GM20000 (cell line): ENCODE measurements around the gene LMAN2L.

Experiments
- DNase-seq: peaks from one replicate; pipeline ENCODE4 v3.0.0; 2012; ENCODE audit warnings: low spot score
- TF ChIP-seq, protein P1 (sequence below): IDR thresholded peaks from 2 replicates; pipeline ENCODE4 v1.5.1; 2012; ENCODE audit warnings: mild to moderate bottlenecking, control low read depth; ENCODE audit errors: extremely low read depth, missing control alignments

Gene LMAN2L

GRCh38 chr2:96729748-96730147 lies 10.1 kb downstream of the LMAN2L start:
- DNase-seq: no peak
- TF ChIP-seq, protein P1, sequence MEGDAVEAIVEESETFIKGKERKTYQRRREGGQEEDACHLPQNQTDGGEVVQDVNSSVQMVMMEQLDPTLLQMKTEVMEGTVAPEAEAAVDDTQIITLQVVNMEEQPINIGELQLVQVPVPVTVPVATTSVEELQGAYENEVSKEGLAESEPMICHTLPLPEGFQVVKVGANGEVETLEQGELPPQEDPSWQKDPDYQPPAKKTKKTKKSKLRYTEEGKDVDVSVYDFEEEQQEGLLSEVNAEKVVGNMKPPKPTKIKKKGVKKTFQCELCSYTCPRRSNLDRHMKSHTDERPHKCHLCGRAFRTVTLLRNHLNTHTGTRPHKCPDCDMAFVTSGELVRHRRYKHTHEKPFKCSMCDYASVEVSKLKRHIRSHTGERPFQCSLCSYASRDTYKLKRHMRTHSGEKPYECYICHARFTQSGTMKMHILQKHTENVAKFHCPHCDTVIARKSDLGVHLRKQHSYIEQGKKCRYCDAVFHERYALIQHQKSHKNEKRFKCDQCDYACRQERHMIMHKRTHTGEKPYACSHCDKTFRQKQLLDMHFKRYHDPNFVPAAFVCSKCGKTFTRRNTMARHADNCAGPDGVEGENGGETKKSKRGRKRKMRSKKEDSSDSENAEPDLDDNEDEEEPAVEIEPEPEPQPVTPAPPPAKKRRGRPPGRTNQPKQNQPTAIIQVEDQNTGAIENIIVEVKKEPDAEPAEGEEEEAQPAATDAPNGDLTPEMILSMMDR: no peak

DNA sequence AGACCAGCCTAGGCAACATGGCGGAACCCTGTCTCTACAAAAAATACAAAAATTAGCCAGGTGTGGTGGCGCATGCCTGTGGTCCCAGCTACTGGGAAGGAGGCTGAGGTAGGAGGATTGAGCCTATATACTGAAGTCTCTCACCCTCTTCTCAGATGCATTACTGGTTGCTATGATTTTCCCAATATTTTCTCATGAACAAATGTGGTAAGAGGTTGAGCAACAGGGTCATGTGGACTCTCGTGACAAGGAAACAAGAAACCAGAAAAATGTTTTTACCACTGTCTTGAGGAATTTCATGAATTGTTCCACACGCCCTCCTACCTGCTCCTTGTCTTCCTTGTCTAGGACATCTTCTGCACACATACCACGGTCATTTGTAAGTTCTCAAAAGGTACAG lies 12.4 kb downstream of the LMAN2L start:
- TF ChIP-seq, protein P1: no peak
- no peak for DNase-seq

GRCh38 chr2:96726131-96726530 lies 13.7 kb downstream of the LMAN2L start:
- TF ChIP-seq, protein P1: no peak
- DNase-seq: no peak

DNA sequence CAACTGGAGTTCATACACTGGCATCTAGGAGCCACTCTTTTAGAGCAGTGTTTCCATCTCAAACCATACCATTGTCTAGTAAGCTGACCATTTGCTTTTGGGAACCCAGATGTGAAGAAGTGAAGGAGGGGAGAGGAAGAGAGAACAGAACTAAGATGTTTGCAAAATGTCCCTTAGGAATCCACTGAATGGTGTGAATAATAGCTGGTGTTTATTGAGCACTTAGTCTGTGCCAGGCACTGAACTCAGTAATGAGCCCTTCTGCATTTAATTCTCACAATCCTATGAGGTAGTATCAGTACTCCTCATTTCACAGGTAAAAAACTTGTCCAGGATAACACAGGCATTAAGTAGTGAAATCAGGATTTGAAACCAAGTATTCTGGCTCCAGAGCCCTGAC lies 23.5 kb downstream of the LMAN2L start:
- TF ChIP-seq, protein P1: no peak
- no peak for DNase-seq

DNA sequence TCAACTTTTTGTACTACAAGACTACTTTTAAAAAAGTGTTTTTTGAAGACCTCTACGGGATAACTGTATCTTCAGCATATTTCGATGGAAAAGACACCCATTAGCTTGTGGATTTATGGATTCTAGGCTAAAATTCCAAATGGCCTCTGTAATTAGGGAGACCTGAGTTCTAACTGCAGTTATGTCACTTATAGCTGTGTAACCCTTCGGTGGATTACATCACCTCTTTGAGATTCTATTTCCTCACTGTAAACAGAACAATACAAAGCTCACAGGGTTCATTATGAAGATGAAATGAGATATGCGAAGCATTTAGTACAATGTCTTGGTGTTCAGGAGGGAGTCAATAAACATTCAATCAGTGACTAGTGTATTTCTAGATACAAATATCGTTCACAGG lies 24.2 kb downstream of the LMAN2L start:
- TF ChIP-seq, protein P1: no peak
- no peak for DNase-seq

DNA sequence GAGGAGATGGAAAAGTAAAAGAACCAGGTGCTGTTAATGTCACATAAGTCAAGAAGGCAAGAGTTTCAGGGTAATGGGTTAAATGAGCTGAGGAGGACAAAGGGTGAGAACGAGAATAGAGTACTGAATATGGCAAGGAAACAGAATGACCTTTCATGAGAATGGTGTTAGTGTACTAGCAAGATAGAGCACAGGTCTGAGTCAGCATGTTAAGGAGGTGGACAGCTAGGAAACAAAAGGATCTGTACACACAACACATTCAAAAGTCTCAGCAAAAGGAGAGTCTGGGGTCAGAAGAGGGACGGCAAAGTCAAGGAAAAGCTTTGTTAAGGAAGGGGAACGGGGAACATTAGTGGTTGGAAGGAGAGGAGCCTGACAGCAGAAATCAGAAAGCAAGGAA lies 28.9 kb downstream of the LMAN2L start:
- TF ChIP-seq, protein P1: no peak
- no peak for DNase-seq

DNA sequence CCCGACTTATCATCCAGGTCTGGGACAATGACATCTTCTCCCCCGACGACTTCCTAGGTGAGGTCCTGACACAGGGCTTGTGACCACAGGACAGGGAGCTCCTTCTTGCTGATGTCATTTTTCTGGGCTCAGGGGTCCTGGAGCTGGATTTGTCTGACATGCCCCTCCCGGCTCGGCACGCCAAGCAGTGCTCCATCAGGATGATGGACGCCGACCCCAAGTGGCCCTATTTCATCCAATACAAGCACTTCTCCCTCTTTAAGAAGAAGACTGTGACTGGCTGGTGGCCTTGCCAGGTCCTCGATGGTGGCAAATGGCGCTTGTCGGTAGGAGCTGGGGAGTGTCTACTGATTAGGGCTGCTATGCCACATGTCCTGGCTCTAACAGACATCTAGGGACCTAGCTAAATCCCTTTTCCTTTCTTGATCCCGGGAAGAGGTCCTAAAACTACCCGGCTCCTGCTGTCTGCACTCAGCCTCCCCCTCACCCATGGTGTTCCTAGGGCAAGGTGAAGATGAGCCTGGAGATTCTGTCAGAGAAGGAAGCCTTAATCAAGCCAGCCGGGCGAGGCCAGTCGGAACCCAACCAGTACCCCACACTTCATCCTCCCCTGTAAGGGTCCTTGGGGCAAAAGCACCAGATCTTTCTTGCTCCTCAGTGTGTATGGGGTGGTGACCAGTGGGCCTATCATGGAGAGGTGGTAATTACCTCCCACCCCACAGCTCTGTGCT lies 36.7 kb downstream of the LMAN2L start:
- no peak for DNase-seq
- TF ChIP-seq, protein P1: no peak
